HG03196 (cell line): ENCODE measurements around the gene ITGAE.
A peak's percentile ranks its signal among the peaks of the same experiment; 100 is the strongest.
"Not testable (repeated sequence)": the region's sequence is repeated elsewhere in the genome, so short reads cannot be mapped to it uniquely, and the experiment has no call there.

Source experiments
- ATAC-seq: cut with Tn5 transposase; IDR thresholded peaks from one replicate; pipeline ENCODE4 v1.9.1; 2021; ENCODE audit not compliant: unreplicated experiment

ITGAE gene

GRCh38 chr17:3730881-3731429 is 70.0 kb downstream of the ITGAE start:
- no peak for ATAC-seq

GRCh38 chr17:3729881-3730280 is 71.1 kb downstream of the ITGAE start:
- ATAC-seq = no peak

GRCh38 chr17:3728099-3728498 is 72.9 kb downstream of the ITGAE start:
- not testable (repeated sequence) for ATAC-seq

GRCh38 chr17:3727041-3727440 is 73.9 kb downstream of the ITGAE start:
- ATAC-seq = no peak

- no peak for ATAC-seq
These were observed 76.5 kb downstream of the ITGAE start for GRCh38 chr17:3724378-3725077.

- peak; percentile 89 for ATAC-seq
These were observed 77.2 kb downstream of the ITGAE start, which contains the start of gene HASPIN for GRCh38 chr17:3723556-3724377. HASPIN (plus strand) TSS chr17:3723903; CDS start chr17:3723936, 33 bp downstream.

- no peak for ATAC-seq
These were observed 77.8 kb downstream of the ITGAE start for GRCh38 chr17:3723188-3723555.

- ATAC-seq = no peak
These were observed 78.3 kb downstream of the ITGAE start for GRCh38 chr17:3722716-3723115.

- no peak for ATAC-seq
These were observed 81.7 kb downstream of the ITGAE start for GRCh38 chr17:3719265-3719664.

GRCh38 chr17:3718201-3718600 is 82.8 kb downstream of the ITGAE start:
- no peak for ATAC-seq

- no peak for ATAC-seq
These were observed 85.7 kb downstream of the ITGAE start for GRCh38 chr17:3715296-3715695.

- ATAC-seq = no peak
These were observed 88.1 kb downstream of the ITGAE start for GRCh38 chr17:3712811-3713463.

- peak; percentile 89 for ATAC-seq
These were observed 90.0 kb downstream of the ITGAE start for GRCh38 chr17:3710951-3711383.

- no peak for ATAC-seq
These were observed 92.6 kb downstream of the ITGAE start for GRCh38 chr17:3708366-3708765.

- not testable (repeated sequence) for ATAC-seq
These were observed 95.3 kb downstream of the ITGAE start for GRCh38 chr17:3705718-3705984.

- no peak for ATAC-seq
These were observed 95.9 kb downstream of the ITGAE start for GRCh38 chr17:3704931-3705717.

GRCh38 chr17:3702041-3702539 is 98.9 kb downstream of the ITGAE start:
- not testable (repeated sequence) for ATAC-seq

- no peak for ATAC-seq
These were observed 101.0 kb downstream of the ITGAE start for GRCh38 chr17:3699951-3700350.

- no peak for ATAC-seq
These were observed 102.8 kb downstream of the ITGAE start for GRCh38 chr17:3698139-3698538.

- ATAC-seq = no peak
These were observed 103.9 kb downstream of the ITGAE start for GRCh38 chr17:3697103-3697476.
